H1 (cell line): ENCODE measurements around the gene FBXO5. TPM values are rescaled to one million over a fixed set of nuclear protein-coding genes. Genes with fewer than 3 reads are reported as not detected.

Source experiments
- EGR1 ChIP-seq: IDR thresholded peaks from 2 replicates; pipeline ENCODE4 v1.6.1; 2011; ENCODE audit warnings: low read depth, low read length, borderline replicate concordance
- FOSL1 ChIP-seq: IDR thresholded peaks from 2 replicates; pipeline ENCODE4 v1.6.1; 2011; ENCODE audit warnings: mild to moderate bottlenecking, low read depth, low read length, moderate library complexity; ENCODE audit not compliant: insufficient read depth
- GTF2F1 ChIP-seq: IDR thresholded peaks from 2 replicates; pipeline ENCODE4 v1.6.1; 2012; ENCODE audit warnings: low read depth, low read length, improper control_type of control experiment, borderline replicate concordance
- PHF8 ChIP-seq: fragments of 200-600 bp; sonication (generic); conservative IDR thresholded peaks from 2 replicates; pipeline ENCODE4 v1.7.1; 2012; ENCODE audit warnings: low read depth, mild to moderate bottlenecking, inconsistent platforms, low read length, moderate library complexity
- SAP30 ChIP-seq: fragments of 300-600 bp; sonication (generic); IDR thresholded peaks from 2 replicates; pipeline ENCODE4 v1.7.1; 2012; ENCODE audit warnings: low read length, moderate library complexity, mild to moderate bottlenecking, inconsistent platforms; ENCODE audit not compliant: insufficient read depth, insufficient replicate concordance
- SP1 ChIP-seq: IDR thresholded peaks from 2 replicates; pipeline ENCODE4 v1.6.1; 2011; ENCODE audit warnings: low read depth, low read length
- USF2 ChIP-seq: IDR thresholded peaks from 2 replicates; pipeline ENCODE4 v1.6.1; 2011; ENCODE audit warnings: low read length, improper control_type of control experiment
- polyA plus RNA-seq, 7 experiments: library from polyadenylated mRNA; depleted of rRNA in 3 of 7; stranded (reverse) in 5 of 7; unstranded in 2 of 7; fragments of >200 nt in 5 of 7; fragments of 200-250 nt in 2 of 7; gene quantifications; 1 replicate in 5 of 7; 2 replicates in 1 of 7; 4 replicates in 1 of 7; pipeline versions ENCODE4 v1.2.1 to v1.2.3, GENCODE V29; 2011 to 2013; ENCODE audit warnings: missing spikeins in 2 of 7, mixed read lengths in 2 of 7
- total RNA-seq: library from RNA; stranded (reverse); fragmentation: NEBNext Ultra II Directional; extraction: Animal tissue kit (Norgen Biotek cat#: 25700); gene quantifications from 2 replicates; pipeline ENCODE4 v1.2.1, GENCODE V29; 2021

Gene FBXO5
- total and polyA plus RNA-seq, 2 of the 8 experiments (the other 6 are each of a cell fraction or from before 2014, with no cell fraction given), result 13.7 to 55.1 TPM

GRCh38 chr6:152982904-152983636 lies at the start of gene FBXO5 (continued):
- TF ChIP-seq USF2 (no peak), EGR1 (no peak), SP1 (peak; percentile 97), GTF2F1 (0 out of 2 replicates have a peak, but pooled peaks have one; percentile 46), FOSL1 (no peak), SAP30 (peak; percentile 89), PHF8 (peak; percentile 91; the same call in 1 of the 2 replicates)
